Endothelial cell of umbilical vein (primary cell): ENCODE measurements around the gene ITGB8. TPM values are rescaled to one million over a fixed set of nuclear protein-coding genes. Genes with fewer than 3 reads are reported as not detected.

ENCODE experiments used
- BruUV-seq: library from RNA; stranded (reverse); fragments of 400-500 nt; replicated peaks from 2 replicates; lab custom pipeline; 2021; lab: Mats Ljungman, UMichigan
- CTCF ChIA-PET: fragments of 300-600, 350-600 bp; sonication (Branson Sonifier 250); formaldehyde crosslinking; loops from one replicate; lab custom pipeline; 2021; ENCODE audit warnings: antibody characterized with exemption, inconsistent platforms; lab: Charles Lee
- POLR2A ChIA-PET: fragments of 300-600, 350-600 bp; sonication (Branson Sonifier 250); formaldehyde crosslinking; loops from one replicate; lab custom pipeline; 2021; ENCODE audit warnings: antibody characterized with exemption, inconsistent platforms; lab: Charles Lee
- DNase-seq: peaks from one replicate; pipeline ENCODE4 v3.0.0-alpha.2; 2011; ENCODE audit warnings: low read depth, low spot score
- FAIRE-seq: peaks from 2 replicates; lab custom pipeline; 2011; peaks lifted over from hg19 to GRCh38; lab: Jason Lieb, UNC
- H2AFZ ChIP-seq: 2 replicates; pipeline ENCODE4 v1.6.0; 2012; ENCODE audit warnings: low read depth, low read length, control low read depth, inconsistent platforms
- H3K27ac ChIP-seq: 2 replicates; pipeline ENCODE4 v1.5.1; 2011; ENCODE audit warnings: low read depth, mild to moderate bottlenecking, control low read depth, low read length, moderate library complexity; ENCODE audit not compliant: insufficient read depth
- H3K27me3 ChIP-seq, 2 experiments: 2 replicates each; pipeline versions ENCODE4 v1.6.0 to v1.6.1; 2011; ENCODE audit warnings: low read length in 2 of 2, mixed read lengths in 1 of 2; ENCODE audit not compliant: control insufficient read depth in 2 of 2, insufficient read depth in 2 of 2
- H3K36me3 ChIP-seq, 2 experiments: 2 replicates in 1 of 2; 3 replicates in 1 of 2; pipeline ENCODE4 v1.5.1; 2011; ENCODE audit warnings: low read length in 2 of 2, mild to moderate bottlenecking in 1 of 2, moderate library complexity in 1 of 2; ENCODE audit not compliant: control insufficient read depth in 2 of 2, insufficient read depth in 2 of 2; ENCODE audit errors: extremely low read depth in 1 of 2
- H3K4me1 ChIP-seq: 3 replicates; pipeline ENCODE4 v1.5.1; 2011; ENCODE audit warnings: mild to moderate bottlenecking, low read length; ENCODE audit not compliant: control insufficient read depth, insufficient read depth; ENCODE audit errors: extremely low read depth
- H3K4me2 ChIP-seq: 2 replicates; pipeline ENCODE4 v1.6.1; 2011; ENCODE audit warnings: low read length, control low read depth, mixed read lengths; ENCODE audit not compliant: insufficient read depth
- H3K4me3 ChIP-seq, 3 experiments: fragments of 200-600 bp in 1 of 3; sonication (generic), shearing (Covaris generic) in 1 of 3; replicated peaks in 1 of 3; 2 replicates each; pipeline ENCODE4 v1.5.1; 2011 to 2016; ENCODE audit warnings: control low read depth in 3 of 3, low read length in 3 of 3, mild to moderate bottlenecking in 2 of 3, inconsistent platforms in 1 of 3, low read depth in 1 of 3, moderate library complexity in 1 of 3; ENCODE audit not compliant: insufficient read depth in 1 of 3
- H3K79me2 ChIP-seq: 2 replicates; pipeline ENCODE4 v1.6.0; 2012; ENCODE audit warnings: low read length, inconsistent platforms; ENCODE audit not compliant: control insufficient read depth, insufficient read depth
- H3K9ac ChIP-seq: replicated peaks from 2 replicates; pipeline ENCODE3; 2011; ENCODE audit warnings: low read length, control low read depth; ENCODE audit not compliant: insufficient read depth; ENCODE audit errors: extremely low read depth
- H3K9me1 ChIP-seq: replicated peaks from 3 replicates; pipeline ENCODE4 v1.6.0; 2011; ENCODE audit warnings: mild to moderate bottlenecking, low read length; ENCODE audit not compliant: control insufficient read depth, insufficient read depth; ENCODE audit errors: extremely low read depth
- H3K9me3 ChIP-seq: replicated peaks from 2 replicates; pipeline ENCODE4 v1.5.1; 2012; ENCODE audit warnings: low read length, inconsistent platforms; ENCODE audit not compliant: control insufficient read depth, insufficient read depth
- H4K20me1 ChIP-seq: replicated peaks from 2 replicates; pipeline ENCODE3; 2011; ENCODE audit warnings: mild to moderate bottlenecking, low read length; ENCODE audit not compliant: control insufficient read depth, insufficient read depth; ENCODE audit errors: extremely low read depth
- EZH2 ChIP-seq: IDR thresholded peaks from 2 replicates; pipeline ENCODE4 v1.6.1; 2012; ENCODE audit warnings: borderline replicate concordance, low read depth, mild to moderate bottlenecking, moderate library complexity, low read length, inconsistent platforms; ENCODE audit not compliant: severe bottlenecking
- FOS ChIP-seq: IDR thresholded peaks from 2 replicates; pipeline ENCODE4 v1.6.1; 2011; ENCODE audit warnings: mild to moderate bottlenecking, low read length, moderate library complexity, borderline replicate concordance; ENCODE audit not compliant: insufficient read depth
- GATA2 ChIP-seq: IDR thresholded peaks from 2 replicates; pipeline ENCODE4 v1.7.0; 2011; ENCODE audit warnings: low read depth, mild to moderate bottlenecking, moderate library complexity, mixed read lengths, low read length; ENCODE audit not compliant: insufficient read length, insufficient read depth
- JUN ChIP-seq: IDR thresholded peaks from 2 replicates; pipeline ENCODE4 v1.6.1; 2011; ENCODE audit warnings: borderline replicate concordance, low read depth; ENCODE audit not compliant: insufficient read length, insufficient read depth
- MYC ChIP-seq: IDR thresholded peaks from one replicate; pipeline ENCODE4 v1.6.1; 2011; ENCODE audit warnings: mild to moderate bottlenecking, low read depth, low read length
- POLR2A ChIP-seq: IDR thresholded peaks from 2 replicates; pipeline ENCODE4 v1.6.1; 2012; ENCODE audit warnings: low read depth, mild to moderate bottlenecking, control low read depth, low read length
- POLR2AphosphoS5 ChIP-seq: IDR thresholded peaks from 2 replicates; pipeline ENCODE4 v1.6.1; 2012; ENCODE audit warnings: low read depth, mild to moderate bottlenecking, control low read depth, low read length, moderate library complexity; ENCODE audit not compliant: insufficient read depth
- dilution Hi-C: fragments of 300-500 bp; cut with MboI; formaldehyde crosslinking; loops from one replicate; pipeline ENCODE4 v1.15.0; 2019; ENCODE audit warnings: low sequenced_read_pairs; ENCODE audit not compliant: extremely low pct_ligation_motif_present
- intact Hi-C: fragments of 100-400 bp; cut with micrococcal nuclease; formaldehyde crosslinking; loops from one replicate; pipeline ENCODE4 v1.10.0; 2022
- polyA plus RNA-seq, 4 experiments: library from polyadenylated mRNA; depleted of rRNA in 3 of 4; stranded (reverse) in 3 of 4; unstranded in 1 of 4; fragments of >200 nt; gene quantifications; 2 replicates each; pipeline versions ENCODE4 v1.2.1 to v1.2.3, GENCODE V29; 2011 to 2012; ENCODE audit warnings: missing spikeins in 1 of 4
- total RNA-seq: library from RNA; stranded (reverse); gene quantifications from 2 replicates; pipeline ENCODE4 v1.2.3, GENCODE V29; 2021
- TF ChIP-seq, protein P1 (sequence below): IDR thresholded peaks from 2 replicates; pipeline ENCODE4 v1.6.1; 2011; ENCODE audit not compliant: insufficient read depth, insufficient read length
- TF ChIP-seq, protein P2 (sequence below), 2 donors: IDR thresholded peaks; 1 replicate in 1 of 2; 2 replicates in 1 of 2; pipeline ENCODE4 v1.5.1; 2011; ENCODE audit warnings: low read length in 2 of 2, mild to moderate bottlenecking in 2 of 2, moderate library complexity in 2 of 2, control low read depth in 1 of 2, inconsistent platforms in 1 of 2, low read depth in 1 of 2; ENCODE audit not compliant: insufficient read depth in 1 of 2; ENCODE audit errors: extremely low read depth in 1 of 2

The ITGB8 gene
- total and polyA plus RNA-seq, 2 donors (not counting 3 experiments of a cell fraction or from before 2014, with no cell fraction given) = 2.9 to 8.2 TPM

DNA sequence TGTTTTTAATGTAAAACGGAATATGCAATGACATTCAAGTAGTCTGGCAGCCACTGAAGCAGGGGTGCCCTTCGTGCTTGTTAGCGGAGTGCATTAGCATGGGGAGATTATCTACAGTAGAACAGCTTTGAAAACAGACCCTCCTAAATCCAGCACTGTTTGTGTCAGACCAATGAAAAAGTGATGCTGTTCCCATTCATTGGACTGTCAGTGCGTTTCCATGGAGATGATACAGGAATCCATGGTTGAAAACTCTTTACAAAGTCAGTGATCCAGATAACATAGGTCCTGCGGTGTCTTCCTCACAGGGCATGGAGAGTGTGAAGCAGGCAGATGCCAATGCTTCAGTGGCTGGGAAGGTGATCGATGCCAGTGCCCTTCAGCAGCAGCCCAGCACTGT, 73.6 kb downstream of the ITGB8 start:
- DNase-seq (no peak), FAIRE-seq (no peak)
- no TSS peak for BruUV-seq
- Histone ChIP-seq H3K4me3 (no peak overlapping the region), H3K27me3 (no peaks in the 10 kb centered on the region), H3K4me1 (peaks cover 24% of the 10 kb centered on the region), H3K9me1 (no peaks in the 10 kb centered on the region), H3K36me3 (peaks cover 0 to 3% of the 10 kb centered on the region in 2 experiments), H3K4me2 (no peak overlapping the region), H2AFZ (no peak overlapping the region), H4K20me1 (no peaks in the 10 kb centered on the region), H3K27ac (no peak overlapping the region), H3K9ac (no peak overlapping the region), H3K9me3 (no peaks in the 10 kb centered on the region), H3K79me2 (no peaks in the 10 kb centered on the region)
- TF ChIP-seq POLR2A = no peak
- no peak for TF ChIP-seq POLR2AphosphoS5
- TF ChIP-seq, protein P1, sequence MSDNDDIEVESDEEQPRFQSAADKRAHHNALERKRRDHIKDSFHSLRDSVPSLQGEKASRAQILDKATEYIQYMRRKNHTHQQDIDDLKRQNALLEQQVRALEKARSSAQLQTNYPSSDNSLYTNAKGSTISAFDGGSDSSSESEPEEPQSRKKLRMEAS = no peak
- dilution Hi-C loops (no loop called here), intact Hi-C loops (loop anchor here (10.0 kb wide), 1 partner anchor 250 kb away; no protein-coding TSS in a partner anchor)
- ChIA-PET CTCF (interaction anchor here (0.8 to 1.5 kb wide), 4 partner anchors 11 to 194 kb away, joined by 3 to 4 read pairs (median 3); no protein-coding TSS in a partner anchor), POLR2A (no interaction called here)

DNA sequence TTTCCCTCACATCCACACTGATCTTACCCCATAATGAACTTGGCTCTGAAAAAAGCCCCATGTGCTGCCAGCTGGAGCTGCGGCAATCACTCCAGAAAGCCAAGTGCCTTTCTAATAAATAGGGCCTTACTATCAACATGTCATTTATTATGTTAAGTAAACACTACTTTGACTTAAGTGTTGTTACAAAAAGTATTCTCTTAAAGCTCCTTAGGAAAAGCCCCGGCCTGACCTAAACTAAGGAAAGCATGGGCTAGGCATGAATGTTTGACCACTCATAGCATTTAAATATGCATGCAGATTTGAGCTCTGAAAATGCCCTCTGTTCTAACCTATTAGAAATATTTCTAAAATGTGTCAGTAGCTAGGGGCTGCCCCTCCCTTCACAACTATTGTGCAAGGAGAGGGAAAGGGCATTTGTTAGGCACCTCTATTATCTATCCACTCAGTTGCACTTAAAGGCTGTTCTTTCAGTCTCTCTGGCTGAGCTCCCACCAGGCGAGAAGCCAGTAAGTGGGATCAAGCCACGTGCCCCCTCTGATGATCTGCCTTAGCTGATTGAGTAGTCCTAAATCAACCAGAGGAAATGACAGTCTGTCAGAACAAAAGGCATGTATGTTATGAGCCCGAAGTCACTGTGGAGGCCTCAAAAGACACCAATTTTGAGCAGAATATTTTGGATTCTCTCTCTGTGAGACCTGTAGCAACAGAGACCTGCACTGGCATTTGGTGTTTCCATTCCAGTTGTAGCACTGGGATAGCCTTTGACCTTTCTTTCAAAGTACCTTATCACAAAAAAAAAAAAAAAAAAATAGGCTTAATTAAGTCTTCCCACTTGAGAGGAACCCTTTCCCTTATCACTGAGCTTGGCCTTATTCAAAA, 77.1 kb downstream of the ITGB8 start:
- dilution Hi-C loops (no loop called here), intact Hi-C loops (loop anchor here (10.0 kb wide), 1 partner anchor 253 kb away; no protein-coding TSS in a partner anchor)
- DNase-seq = peak; percentile 93
- Histone ChIP-seq H3K27ac (peak overlapping the region; percentile 37), H3K27me3 (no peaks in the 10 kb centered on the region), H3K9ac (no peak overlapping the region), H3K4me2 (peak overlapping the region; percentile 18), H3K9me1 (no peaks in the 10 kb centered on the region), H3K4me3 (no peak overlapping the region), H3K79me2 (no peaks in the 10 kb centered on the region), H4K20me1 (no peaks in the 10 kb centered on the region), H2AFZ (peak overlapping the region; percentile 1), H3K36me3 (peaks cover 0 to 3% of the 10 kb centered on the region in 2 experiments), H3K4me1 (peaks cover 21% of the 10 kb centered on the region), H3K9me3 (no peaks in the 10 kb centered on the region)
- FAIRE-seq = peak; percentile 85
- POLR2A ChIA-PET = interaction anchor here (0.6 kb wide), 1 partner anchor 78 kb away, joined by 3 read pairs; no protein-coding TSS in a partner anchor
- CTCF ChIA-PET = interaction anchor here (0.7 to 2.2 kb wide), 20 partner anchors 8 to 694 kb away, joined by 3 to 24 read pairs (median 4); partner anchors contain the start of gene ITGB8
- no TSS peak for BruUV-seq
- TF ChIP-seq POLR2AphosphoS5 (peak; percentile 25), EZH2 (no peak), FOS (no peak), POLR2A (no peak), MYC (no peak), GATA2 (peak; percentile 36), JUN (no peak)
- TF ChIP-seq, protein P1 = peak; percentile 74
- TF ChIP-seq, protein P2, sequence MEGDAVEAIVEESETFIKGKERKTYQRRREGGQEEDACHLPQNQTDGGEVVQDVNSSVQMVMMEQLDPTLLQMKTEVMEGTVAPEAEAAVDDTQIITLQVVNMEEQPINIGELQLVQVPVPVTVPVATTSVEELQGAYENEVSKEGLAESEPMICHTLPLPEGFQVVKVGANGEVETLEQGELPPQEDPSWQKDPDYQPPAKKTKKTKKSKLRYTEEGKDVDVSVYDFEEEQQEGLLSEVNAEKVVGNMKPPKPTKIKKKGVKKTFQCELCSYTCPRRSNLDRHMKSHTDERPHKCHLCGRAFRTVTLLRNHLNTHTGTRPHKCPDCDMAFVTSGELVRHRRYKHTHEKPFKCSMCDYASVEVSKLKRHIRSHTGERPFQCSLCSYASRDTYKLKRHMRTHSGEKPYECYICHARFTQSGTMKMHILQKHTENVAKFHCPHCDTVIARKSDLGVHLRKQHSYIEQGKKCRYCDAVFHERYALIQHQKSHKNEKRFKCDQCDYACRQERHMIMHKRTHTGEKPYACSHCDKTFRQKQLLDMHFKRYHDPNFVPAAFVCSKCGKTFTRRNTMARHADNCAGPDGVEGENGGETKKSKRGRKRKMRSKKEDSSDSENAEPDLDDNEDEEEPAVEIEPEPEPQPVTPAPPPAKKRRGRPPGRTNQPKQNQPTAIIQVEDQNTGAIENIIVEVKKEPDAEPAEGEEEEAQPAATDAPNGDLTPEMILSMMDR (IDR thresholded peaks at IDR 0.05; ENCODE audit: extremely low read depth in 1 of 2, insufficient read depth in 1 of 2, low read depth in 1 of 2, low read length in 2 of 2) = no peak
